GM13977 (cell line): ENCODE results near the gene GLUL.

Source experiments
- DNase-seq: peaks from one replicate; pipeline ENCODE4 v3.0.0; 2012; ENCODE audit warnings: low spot score
- CTCF ChIP-seq: IDR thresholded peaks from 2 replicates; pipeline ENCODE4 v1.5.1; 2012; ENCODE audit warnings: mild to moderate bottlenecking, control low read depth; ENCODE audit not compliant: insufficient read depth; ENCODE audit errors: extremely low read depth, missing control alignments
- in situ Hi-C: fragments of 300-500 bp; cut with MboI; formaldehyde crosslinking; loops from one replicate; pipeline ENCODE4 v1.12.0; 2022; ENCODE audit warnings: low sequenced_read_pairs, low pct_unique_long_range_greater_than_20kb, mixed read lengths, inconsistent platforms; ENCODE audit not compliant: unreplicated experiment

Gene GLUL

GRCh38 chr1:182332261-182333060 is 59.1 kb downstream of the GLUL start:
- in situ Hi-C loops = no loop called here
- DNase-seq = no peak
- TF ChIP-seq CTCF = no peak
